GM18499 (cell line): ENCODE measurements around the gene HOXC4.
"Not testable (repeated sequence)": the region's sequence is repeated elsewhere in the genome, so short reads cannot be mapped to it uniquely, and the experiment has no call there.

Experiments used
- ATAC-seq: cut with Tn5 transposase; IDR thresholded peaks from one replicate; pipeline ENCODE4 v1.9.1; 2021; ENCODE audit warnings: moderate number of reproducible peaks; ENCODE audit not compliant: insufficient read depth, unreplicated experiment

The HOXC4 gene

DNA sequence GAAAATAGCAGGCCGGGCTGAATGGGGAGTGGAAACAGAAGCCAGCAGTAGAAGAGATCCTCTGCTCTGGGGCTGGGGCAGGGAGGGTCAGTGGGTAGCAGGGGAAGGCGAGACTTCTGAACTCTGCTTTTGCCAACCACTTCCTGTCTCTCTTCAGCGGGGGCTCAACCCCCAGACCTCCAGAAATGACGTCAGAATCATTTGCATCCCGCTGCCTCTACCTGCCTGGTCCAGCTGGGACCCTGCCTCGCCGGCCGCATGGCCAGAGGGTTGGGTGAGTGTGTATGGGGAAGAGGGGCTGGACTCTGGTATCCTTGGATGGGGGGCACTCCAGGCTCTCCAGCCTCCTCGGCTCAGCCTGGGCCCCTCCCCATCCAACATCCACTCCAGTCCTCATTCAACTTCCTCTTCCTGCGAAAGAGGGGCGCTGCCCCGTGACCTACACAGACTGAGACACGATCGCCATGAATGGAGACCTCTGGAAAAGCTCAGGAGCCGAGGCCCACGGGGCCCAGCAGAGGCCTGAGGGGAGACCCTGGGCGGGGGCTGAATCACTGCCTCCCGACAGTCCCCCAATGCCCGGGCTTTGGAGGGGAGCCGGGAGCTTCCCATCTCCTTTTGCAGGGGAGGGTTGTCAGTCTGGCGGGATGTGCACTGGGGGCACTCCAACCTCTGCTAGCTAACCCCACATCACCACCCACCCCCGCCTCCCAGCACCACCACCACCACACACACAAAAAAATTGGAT lies 458 bp upstream of the HOXC4 start:
- ATAC-seq: no peak

DNA sequence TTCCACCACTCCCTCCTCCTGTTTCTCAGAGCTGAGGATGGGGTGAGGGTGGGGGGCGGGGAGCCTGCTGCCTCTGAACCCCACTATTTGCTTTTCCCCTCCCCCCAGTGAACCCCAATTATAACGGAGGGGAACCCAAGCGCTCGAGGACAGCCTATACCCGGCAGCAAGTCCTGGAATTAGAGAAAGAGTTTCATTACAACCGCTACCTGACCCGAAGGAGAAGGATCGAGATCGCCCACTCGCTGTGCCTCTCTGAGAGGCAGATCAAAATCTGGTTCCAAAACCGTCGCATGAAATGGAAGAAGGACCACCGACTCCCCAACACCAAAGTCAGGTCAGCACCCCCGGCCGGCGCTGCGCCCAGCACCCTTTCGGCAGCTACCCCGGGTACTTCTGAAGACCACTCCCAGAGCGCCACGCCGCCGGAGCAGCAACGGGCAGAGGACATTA lies 1.1 kb downstream of the HOXC4 start:
- no peak for ATAC-seq

DNA sequence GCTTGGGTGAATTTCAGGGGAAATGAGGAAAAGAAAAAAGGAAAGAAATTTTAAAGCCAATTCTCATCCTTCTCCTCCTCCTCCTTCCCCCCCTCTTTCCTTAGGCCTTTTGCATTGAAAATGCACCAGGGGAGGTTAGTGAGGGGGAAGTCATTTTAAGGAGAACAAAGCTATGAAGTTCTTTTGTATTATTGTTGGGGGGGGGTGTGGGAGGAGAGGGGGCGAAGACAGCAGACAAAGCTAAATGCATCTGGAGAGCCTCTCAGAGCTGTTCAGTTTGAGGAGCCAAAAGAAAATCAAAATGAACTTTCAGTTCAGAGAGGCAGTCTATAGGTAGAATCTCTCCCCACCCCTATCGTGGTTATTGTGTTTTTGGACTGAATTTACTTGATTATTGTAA lies 1.9 kb downstream of the HOXC4 start:
- no peak for ATAC-seq

DNA sequence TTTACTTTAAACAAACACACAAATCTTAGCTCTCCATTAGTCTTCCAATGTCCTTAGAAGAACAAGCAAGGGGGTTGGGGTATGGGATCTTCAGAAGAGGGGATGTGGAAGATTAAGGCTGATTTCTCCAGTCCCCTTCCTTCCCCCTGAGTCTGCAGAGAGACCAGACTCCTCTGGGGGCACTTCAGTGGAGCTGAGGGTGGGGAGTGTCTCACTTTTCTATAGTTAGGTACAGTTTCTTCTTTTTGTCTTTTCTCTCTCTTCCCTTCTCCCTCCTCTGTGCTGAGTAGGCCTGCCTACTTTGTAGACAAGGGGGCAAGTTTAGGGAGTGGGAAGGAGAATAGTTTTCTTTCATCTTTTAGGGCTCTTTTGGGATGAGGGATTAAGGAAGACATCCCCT lies 2.5 kb downstream of the HOXC4 start:
- ATAC-seq: no peak

DNA sequence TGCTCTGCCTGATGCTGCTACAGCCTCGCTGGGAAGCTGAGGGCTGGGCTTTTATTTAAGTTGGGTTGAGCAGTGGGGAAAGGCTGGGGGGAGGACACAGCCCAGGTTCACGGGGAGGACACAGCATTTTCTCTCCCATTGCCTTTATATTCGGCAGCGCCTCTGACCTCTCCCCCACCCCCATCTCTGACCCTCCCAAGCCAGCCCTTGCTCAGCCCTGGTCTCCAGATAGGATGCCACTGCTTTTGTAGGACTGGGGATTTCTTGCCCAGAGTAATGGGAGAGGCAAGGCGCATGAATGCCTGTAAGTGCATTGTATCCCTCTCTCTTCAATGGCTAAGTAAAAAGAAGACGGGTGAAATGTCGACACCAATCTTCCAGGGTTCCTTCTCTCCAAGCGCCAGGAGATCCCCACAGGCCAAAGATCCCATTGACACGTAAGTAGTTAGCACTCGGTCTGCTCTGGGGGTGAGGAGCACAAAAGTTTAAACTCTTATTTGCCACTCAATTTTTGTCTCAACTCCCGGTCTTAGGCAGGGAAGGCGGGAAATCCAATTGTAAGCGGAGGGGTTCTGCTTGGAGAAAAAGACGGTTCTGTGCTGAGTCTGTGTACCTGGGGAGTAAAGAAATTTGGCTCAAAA lies 4.6 kb downstream of the HOXC4 start:
- no peak for ATAC-seq

DNA sequence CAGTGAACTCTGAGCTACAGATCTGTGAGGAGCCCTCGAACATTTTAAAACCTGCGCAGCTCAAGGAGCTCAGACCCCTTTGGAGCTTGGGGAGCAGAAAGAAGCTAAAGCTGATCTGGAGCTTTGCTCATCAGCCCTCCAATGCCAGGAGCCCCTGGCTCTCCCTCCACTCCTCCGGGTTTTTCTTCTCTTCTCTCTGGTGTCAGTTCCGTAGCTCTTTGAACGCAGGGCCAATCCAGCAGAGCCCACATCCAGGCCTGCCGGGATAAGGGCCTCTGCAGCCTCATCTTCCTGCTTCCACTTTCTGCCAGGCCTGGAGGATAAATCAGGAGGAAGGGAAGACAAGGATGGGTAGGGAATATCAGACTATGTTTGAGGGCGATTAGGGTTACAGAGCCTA lies 6.0 kb downstream of the HOXC4 start:
- ATAC-seq: no peak

DNA sequence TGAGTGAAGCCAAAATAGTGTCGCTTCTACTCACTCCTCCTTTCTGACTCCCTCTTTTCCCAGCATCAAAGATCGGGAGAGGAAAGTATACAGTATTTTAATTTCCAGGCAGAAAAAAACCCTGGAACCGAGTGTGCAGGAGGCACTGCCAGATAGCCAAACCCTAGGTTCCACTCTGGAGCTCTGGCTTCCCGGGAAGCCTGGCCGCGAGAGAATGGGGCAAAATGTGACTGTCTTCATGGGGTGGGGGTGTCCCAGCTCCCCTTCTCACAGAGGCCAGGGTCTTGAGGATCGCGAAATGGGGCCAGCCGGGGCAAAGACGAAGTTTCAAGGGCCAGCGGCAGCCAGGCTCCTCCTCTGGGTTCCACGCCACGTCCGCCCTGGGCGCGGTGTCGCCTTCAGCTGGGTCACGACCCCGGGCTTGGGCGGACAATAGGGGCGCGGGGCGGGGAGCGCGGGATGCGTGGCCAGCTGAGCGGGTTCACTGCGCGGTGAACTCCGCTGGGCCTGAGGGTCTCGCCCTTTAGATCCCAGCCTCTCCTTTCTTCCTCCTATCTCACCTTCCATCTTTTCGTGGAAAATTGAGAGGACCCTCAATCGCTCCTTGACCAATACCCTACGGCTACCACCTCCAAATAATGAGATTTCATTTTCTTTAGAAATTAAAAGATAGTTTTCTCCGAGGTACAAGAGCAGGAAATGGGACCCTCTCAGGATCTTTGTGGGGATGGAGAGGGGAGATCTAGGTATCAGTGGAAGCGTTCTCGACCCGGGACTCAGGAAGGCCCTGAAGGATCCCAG lies 6.7 kb downstream of the HOXC4 start:
- no peak for ATAC-seq

DNA sequence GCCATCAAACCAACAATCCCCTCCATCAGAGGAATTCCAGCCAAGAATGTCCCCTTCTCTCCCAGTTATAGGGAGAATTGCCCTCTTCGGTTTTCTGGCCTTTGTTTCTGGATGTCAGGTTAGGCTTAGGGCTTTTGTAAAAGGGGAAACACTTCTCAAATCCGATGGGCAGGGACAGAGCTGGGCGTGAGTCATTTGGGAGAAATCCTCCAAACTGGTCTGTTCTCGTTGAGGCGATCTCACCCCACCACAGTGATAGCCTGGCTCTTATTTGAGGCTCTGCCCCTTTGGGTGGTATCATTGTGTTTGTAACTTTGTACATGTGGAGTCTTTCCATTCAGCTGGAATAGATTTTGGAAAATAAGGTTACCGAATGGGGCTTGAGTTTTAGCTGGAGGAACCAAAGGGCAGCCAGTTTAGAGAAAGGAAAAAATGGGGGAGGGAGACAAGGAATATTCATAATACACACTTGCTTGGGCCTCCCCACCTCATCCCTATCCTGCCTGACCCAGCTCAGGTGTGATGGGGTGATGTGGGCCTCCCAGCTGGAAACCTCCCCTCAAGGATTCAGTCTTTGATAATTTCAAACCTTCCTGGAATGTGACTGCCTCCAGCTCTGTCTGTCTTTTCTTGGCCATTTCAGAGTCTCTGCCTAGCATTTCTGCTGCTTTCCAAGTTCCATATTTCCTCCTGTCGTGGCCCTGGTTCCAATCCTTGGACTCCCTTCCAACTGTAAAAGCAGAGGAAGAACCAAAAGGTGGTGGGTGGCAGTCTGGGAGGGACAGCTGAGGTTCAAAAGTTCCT lies 7.5 kb downstream of the HOXC4 start:
- no peak for ATAC-seq

DNA sequence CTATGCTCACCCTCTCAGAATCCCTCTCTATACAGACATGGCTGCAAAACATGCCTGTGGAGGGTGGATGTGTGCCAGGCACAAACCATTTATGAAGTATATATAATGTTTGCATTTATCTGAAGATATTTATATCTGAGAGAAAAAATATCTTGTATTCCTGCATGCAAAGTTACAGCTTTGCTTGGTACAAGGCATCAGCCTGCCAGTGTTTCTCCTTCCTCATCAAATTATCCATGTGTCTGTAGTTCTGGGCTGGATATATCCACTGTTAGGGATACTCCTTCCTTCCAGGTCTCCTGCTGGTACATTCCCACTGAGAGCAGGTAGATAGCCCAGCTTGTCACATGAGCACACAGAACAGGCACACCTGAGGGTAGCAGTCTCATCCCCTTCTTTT lies 12.0 kb downstream of the HOXC4 start:
- no peak for ATAC-seq

DNA sequence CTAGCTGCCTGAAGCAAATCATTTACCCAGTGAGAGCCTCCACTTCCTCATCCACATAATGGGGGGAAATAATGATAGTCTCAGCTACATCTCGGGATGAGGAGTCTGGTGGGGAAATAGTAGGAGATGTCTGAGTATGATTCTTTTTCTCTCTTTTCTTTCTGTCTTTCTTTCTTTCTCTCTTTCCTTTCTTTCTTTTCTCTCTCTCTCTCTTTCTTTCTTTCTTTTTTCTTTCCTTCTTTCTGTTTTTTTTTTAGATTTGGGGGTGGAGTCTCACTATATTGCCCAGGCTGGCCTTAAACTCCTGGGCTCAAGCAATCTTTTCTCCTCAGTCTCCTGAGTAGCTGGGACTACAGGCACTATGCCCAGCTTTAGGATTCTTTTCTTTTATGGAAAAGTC lies 12.8 kb downstream of the HOXC4 start:
- no peak for ATAC-seq

DNA sequence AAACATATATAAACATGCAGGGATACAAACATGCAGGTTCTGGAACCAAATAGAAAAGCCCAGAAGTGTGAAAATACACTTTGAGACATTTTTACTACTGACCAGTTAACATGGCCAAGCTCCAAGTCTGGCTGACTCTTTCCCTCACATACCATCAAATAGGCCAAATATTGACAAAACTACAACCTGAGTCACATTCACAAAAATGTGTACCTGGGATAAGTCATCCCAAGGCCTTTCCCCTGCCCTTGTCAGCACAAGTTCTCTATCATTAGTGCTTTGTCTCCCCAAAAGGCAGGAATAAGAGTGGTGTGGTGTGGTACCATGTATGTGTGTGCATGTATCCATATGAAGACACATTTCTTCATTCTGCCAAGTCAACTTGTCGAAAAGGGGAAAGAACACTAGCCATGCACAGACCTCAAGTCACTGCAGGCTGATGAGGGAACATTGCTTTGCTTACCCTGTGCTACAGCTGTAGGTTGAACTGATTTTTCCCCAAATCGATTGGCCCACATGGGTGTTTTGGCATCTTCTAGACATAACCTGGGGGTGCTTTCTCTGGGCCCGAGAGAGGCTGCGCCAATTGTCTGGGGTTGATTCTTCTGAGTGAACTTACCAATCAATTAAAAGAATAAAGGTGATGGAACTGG lies 14.9 kb downstream of the HOXC4 start:
- no peak for ATAC-seq

DNA sequence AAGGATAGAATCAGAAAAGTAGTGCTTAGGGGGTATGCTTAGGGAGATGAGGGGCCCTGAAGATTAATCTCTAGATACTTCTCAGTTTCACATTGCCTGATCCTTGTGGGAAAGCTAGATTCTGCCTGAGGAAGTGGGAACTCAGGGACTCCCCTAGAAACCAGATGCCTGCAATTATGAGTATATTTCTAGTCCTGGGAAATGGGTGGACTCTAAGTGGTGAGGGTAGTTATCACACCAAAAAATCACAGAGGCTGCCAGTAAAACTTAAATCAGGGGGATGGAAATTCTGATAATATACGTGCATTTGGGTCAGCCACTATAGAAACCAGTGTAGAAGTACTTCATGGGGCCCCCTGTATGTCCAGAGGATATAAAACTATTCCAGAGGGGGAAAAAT lies 18.3 kb downstream of the HOXC4 start:
- no peak for ATAC-seq

DNA sequence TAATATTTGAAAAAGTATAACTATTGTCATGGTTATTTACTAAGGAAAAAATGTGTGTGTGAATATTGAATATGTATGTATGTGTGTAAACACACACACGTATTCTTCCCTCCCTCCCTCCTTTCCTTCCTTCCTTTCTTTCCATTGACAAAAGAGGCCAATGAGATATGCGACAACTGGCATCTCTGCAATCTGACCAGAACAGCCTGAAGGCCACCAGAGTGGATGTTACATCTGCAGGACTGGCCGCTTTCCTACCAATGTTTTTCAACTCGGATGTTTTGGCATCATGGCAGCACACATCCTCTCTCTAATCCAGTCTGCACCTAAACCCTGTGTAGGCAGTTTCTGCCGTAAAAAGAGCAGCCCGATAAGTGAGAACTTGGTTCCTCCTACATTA lies 20.7 kb downstream of the HOXC4 start:
- no peak for ATAC-seq

DNA sequence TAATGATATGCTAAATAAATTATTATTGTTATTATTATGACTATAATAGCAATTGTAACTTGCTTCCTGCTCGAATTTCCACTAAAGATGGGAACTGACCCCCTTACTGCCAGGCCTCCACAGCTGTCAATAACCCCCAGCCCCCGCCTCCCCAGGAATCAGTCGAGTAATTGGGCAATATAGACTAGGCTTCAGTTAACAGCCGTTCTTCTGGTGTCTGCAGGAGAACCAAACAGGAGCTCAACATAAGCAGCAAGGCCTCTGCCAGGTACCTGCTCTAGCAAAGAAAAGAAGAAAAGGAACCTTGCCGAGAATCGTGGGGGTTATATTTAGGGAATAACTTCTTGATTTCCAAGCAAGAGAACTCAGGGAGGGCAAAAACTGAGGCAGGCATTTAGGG lies 21.8 kb downstream of the HOXC4 start:
- no peak for ATAC-seq

DNA sequence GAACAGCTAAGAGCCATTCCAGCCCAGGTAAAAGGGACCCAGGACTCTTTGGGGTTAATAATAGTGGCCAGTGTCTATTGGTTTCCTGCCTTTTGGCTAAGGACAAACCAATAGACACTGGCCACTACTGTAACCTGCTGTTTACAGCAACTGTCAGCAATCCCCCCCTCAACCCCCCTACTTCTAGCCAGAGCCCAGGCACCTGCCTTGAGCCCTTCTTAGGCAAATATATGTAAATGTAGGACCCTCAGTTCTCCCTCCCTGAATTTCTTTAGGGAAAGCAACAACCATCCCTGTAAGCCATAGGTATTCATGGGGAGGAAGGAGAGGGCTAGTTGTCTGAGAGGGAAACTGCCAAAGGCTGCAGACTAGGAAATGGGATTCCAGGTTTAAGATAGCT lies 22.3 kb downstream of the HOXC4 start:
- no peak for ATAC-seq

DNA sequence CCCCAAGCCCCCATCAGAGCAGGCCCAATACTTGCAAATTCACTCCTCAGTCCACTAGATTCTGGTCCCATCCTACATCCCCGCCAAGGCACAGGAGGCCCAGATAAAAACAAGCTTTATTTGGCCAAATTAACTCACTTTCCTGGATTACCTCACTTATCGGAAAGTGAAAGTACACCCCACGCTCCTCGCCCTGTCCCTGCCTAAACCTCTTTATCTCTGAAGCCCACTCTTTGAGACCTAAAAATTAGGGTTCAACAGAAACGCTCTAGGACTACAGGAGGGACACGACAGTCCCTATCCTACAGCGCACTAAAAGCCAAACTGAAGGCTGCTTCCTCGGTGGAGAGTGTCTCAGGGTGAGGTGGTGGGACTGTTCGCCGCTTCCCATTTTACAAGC lies 24.2 kb downstream of the HOXC4 start:
- ATAC-seq: not testable (repeated sequence)

DNA sequence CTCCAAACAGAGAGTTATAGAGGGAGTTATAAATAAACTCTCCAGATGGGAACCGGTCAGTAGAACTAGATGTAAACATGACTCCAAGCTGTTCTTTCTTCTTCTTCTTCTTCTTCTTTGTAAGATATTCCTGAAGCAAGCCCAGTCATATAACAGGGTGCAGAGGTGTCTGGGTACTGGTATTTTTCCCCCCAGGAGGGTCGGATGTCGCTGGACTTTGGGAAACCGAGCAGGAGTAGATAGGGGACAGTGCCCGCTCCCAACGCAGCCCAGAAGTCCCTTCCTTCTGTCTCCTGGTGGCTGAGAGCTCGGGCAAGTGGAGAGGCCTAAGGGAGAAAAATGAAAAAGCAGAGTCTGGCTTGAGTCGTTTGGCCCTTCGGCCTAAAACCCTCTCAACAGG lies 25.5 kb downstream of the HOXC4 start:
- ATAC-seq: not testable (repeated sequence)

DNA sequence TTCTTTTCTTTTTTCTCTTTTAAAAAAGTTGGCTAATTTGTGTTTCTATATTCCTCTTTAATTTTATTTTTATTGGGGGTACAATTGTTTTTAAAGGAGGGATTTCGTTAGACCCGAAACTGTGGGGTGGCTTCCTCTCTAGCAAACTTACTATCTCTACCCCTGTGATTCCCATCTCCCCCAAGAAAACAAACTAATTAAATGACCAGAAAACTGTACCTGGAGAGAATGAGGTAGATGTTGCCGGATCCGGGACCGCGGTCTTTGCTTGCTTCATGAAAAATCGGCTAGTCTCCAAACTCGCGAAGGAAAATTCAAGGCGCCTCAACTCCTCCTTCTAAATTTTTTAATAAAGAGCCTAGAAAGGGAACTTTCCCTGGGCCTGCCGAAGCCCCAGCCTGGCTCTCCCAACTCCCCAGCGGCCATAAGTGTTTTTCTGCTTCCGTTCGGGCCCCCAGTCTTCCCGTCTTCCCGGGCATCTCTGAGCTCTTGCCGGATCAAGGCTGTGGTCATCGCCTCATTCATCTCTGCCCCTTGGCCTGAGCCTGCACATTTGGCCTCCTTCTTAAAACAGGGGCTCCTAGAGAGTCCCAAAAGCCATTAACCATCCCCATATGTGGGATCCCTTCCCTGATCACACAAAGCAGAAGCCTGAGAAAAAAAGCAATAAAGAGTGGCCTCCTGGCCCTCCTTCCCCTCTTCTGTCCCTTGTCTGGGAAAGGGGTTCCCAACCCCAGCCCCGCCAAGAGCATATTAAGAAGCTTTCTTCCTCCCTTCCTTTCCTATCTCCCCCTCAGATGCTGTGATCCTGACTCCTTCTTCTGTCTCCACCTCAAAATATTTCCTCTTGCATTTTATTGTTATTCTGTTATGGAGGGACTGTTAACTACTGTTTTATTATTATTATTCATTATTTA lies 26.6 kb downstream of the HOXC4 start:
- ATAC-seq: not testable (repeated sequence)

DNA sequence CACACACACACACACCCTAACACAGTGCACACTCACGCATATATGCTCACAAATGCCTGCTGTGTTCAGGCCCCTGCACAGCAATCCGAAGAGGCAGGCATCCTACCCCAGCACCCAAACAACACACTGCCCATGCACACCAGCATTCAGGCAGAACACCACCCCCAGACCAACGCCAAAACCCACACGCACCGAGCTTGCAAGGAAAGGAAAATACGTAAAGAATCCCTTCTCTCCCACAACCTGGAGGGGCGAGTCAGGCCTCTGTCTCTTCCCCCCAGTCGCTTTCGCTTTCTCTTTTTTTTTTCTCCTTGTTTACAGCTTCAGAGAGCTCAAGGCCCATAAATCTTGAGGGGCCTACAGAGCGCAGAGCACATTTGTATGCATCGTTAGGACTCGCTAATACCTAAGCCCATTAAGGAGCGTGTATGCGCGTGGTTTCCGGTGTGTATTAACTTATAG lies 27.4 kb downstream of the HOXC4 start:
- not testable (repeated sequence) for ATAC-seq
